Activated naive CD8-positive, alpha-beta T cell treated with anti-CD3 and anti-CD28 coated beads, Interleukin-2, amount 10 ng/mL, durations not matched to agents 7 days and 5 days (primary cell): Measurements from ENCODE around the gene SH2D3A. TPM values are rescaled to one million over a fixed set of nuclear protein-coding genes. Genes with fewer than 3 reads are reported as not detected.
A peak's percentile ranks its signal among the peaks of the same experiment; 100 is the strongest.
"Not testable (repeated sequence)": the region's sequence is repeated elsewhere in the genome, so short reads cannot be mapped to it uniquely, and the experiment has no call there.

ENCODE experiments used
- ATAC-seq: fragments of 150-1000 bp; cut with Tn5 transposase; one replicate; pipeline ENCODE4 v1.10.0; 2021; ENCODE audit warnings: low read depth, moderate library complexity
- POLR2A ChIA-PET: fragments of 350-600 bp; sonication (Branson Sonifier 250); formaldehyde crosslinking; loops from one replicate; lab custom pipeline; 2021; ENCODE audit warnings: antibody characterized with exemption; lab: Charles Lee
- DNase-seq: peaks from one replicate; pipeline ENCODE4 v3.0.0; 2021
- H3K27ac Mint-ChIP-seq: one replicate; pipeline ENCODE4 v1.8.0; 2022; ENCODE audit warnings: mild to moderate bottlenecking, mixed read lengths
- H3K27me3 Mint-ChIP-seq: one replicate; pipeline ENCODE4 v1.8.0; 2022; ENCODE audit warnings: mild to moderate bottlenecking, moderate library complexity, mixed read lengths
- H3K36me3 Mint-ChIP-seq: one replicate; pipeline ENCODE4 v1.8.0; 2021; ENCODE audit warnings: mild to moderate bottlenecking, mixed read lengths
- H3K4me1 Mint-ChIP-seq: one replicate; pipeline ENCODE4 v1.8.0; 2021; ENCODE audit warnings: mixed read lengths
- H3K4me3 Mint-ChIP-seq: one replicate; pipeline ENCODE4 v1.8.0; 2022; ENCODE audit warnings: mild to moderate bottlenecking, moderate library complexity, mixed read lengths
- H3K9me3 Mint-ChIP-seq: one replicate; pipeline ENCODE4 v1.8.0; 2021; ENCODE audit warnings: mixed read lengths
- total RNA-seq, 2 experiments: library from RNA; stranded (reverse); gene quantifications; one replicate each; pipeline ENCODE4 v1.2.3, GENCODE V29; 2021

The SH2D3A gene
- total RNA-seq, 2 experiments from 2014 or later, result 35.5 to 35.7 TPM

- peaks cover 38% of the 10 kb centered on the region for H3K4me1 Mint-ChIP-seq
These were observed 216 bp downstream of the SH2D3A start for GRCh38 chr19:6767081-6767356.

GRCh38 chr19:6766357-6767080 is 716 bp downstream of the SH2D3A start:
- H3K4me3 Mint-ChIP-seq, result peak overlapping the region; percentile 92
- H3K27ac Mint-ChIP-seq, result peak overlapping the region; percentile 93
- ATAC-seq (no peak), DNase-seq (no peak)
- peaks cover 33% of the 10 kb centered on the region for H3K4me1 Mint-ChIP-seq
- POLR2A ChIA-PET, result interaction anchor here (2.0 to 3.3 kb wide), 2 partner anchors 29 to 35 kb away, joined by 10 to 13 read pairs; partner anchors contain the start of gene GPR108
- H3K9me3 Mint-ChIP-seq, result no peaks in the 10 kb centered on the region
- no peaks in the 10 kb centered on the region for H3K27me3 Mint-ChIP-seq
- peaks cover 8% of the 10 kb centered on the region for H3K36me3 Mint-ChIP-seq

More at GRCh38 chr19:6767081-6767356, 216 bp downstream of the SH2D3A start:
- no peak for DNase-seq
- no peaks in the 10 kb centered on the region for H3K9me3 Mint-ChIP-seq
- POLR2A ChIA-PET, result interaction anchor here (0.7 to 3.3 kb wide), 3 partner anchors 29 to 249 kb away, joined by 3 to 13 read pairs (median 10); partner anchors contain the start of gene GPR108
- H3K27ac Mint-ChIP-seq, result peak overlapping the region; percentile 93
- H3K36me3 Mint-ChIP-seq, result peaks cover 6% of the 10 kb centered on the region
- peak overlapping the region; percentile 92 for H3K4me3 Mint-ChIP-seq
- no peaks in the 10 kb centered on the region for H3K27me3 Mint-ChIP-seq
- ATAC-seq, result peak; percentile 62

GRCh38 chr19:6765738-6766356 is 1.4 kb downstream of the SH2D3A start:
- DNase-seq, result no peak

GRCh38 chr19:6762253-6762797 is 4.9 kb downstream of the SH2D3A start:
- not testable (repeated sequence) for H3K9me3 Mint-ChIP-seq, H3K27ac Mint-ChIP-seq, ATAC-seq, DNase-seq, H3K27me3 Mint-ChIP-seq, H3K4me3 Mint-ChIP-seq
- POLR2A ChIA-PET, result interaction anchor here (1.8 kb wide), 1 partner anchor 10 kb away, joined by 8 read pairs; the partner anchor contains the start of gene VAV1
- Mint-ChIP-seq H3K36me3 (peaks cover 23% of the 10 kb centered on the region), H3K4me1 (peaks cover 21% of the 10 kb centered on the region)

More at GRCh38 chr19:6765738-6766356, 1.4 kb downstream of the SH2D3A start:
- POLR2A ChIA-PET, result interaction anchor here (3.3 kb wide), 1 partner anchor 35 kb away, joined by 13 read pairs; no protein-coding TSS in a partner anchor
- peaks cover 33% of the 10 kb centered on the region for H3K4me1 Mint-ChIP-seq
- no peaks in the 10 kb centered on the region for H3K27me3 Mint-ChIP-seq
- ATAC-seq, result no peak
- H3K9me3 Mint-ChIP-seq, result no peaks in the 10 kb centered on the region
- peak overlapping the region; percentile 93 for H3K27ac Mint-ChIP-seq
- peak overlapping the region; percentile 92 for H3K4me3 Mint-ChIP-seq
- peaks cover 14% of the 10 kb centered on the region for H3K36me3 Mint-ChIP-seq

- POLR2A ChIA-PET, result interaction anchor here (0.7 to 1.8 kb wide), 3 partner anchors 12 to 23 kb away, joined by 3 to 8 read pairs (median 4); partner anchors contain the start of genes GPR108 and VAV1
These were observed 6.1 kb downstream of the SH2D3A start for GRCh38 chr19:6761053-6761676.

GRCh38 chr19:6760606-6761005 is 6.6 kb downstream of the SH2D3A start:
- H3K27ac Mint-ChIP-seq, result no peak overlapping the region
- peaks cover 11% of the 10 kb centered on the region for H3K4me1 Mint-ChIP-seq
- no peaks in the 10 kb centered on the region for H3K9me3 Mint-ChIP-seq
- POLR2A ChIA-PET, result interaction anchor here (0.7 to 1.8 kb wide), 3 partner anchors 12 to 23 kb away, joined by 3 to 8 read pairs (median 4); partner anchors contain the start of genes GPR108 and VAV1
- peaks cover 23% of the 10 kb centered on the region for H3K36me3 Mint-ChIP-seq
- no peak for ATAC-seq
- H3K27me3 Mint-ChIP-seq, result no peaks in the 10 kb centered on the region
- H3K4me3 Mint-ChIP-seq, result no peak overlapping the region
- no peak for DNase-seq

More at GRCh38 chr19:6761053-6761676, 6.1 kb downstream of the SH2D3A start:
- no peak for ATAC-seq
- no peak overlapping the region for H3K4me3 Mint-ChIP-seq
- no peaks in the 10 kb centered on the region for H3K9me3 Mint-ChIP-seq
- H3K27ac Mint-ChIP-seq, result no peak overlapping the region
- peaks cover 23% of the 10 kb centered on the region for H3K36me3 Mint-ChIP-seq
- no peak for DNase-seq
- no peaks in the 10 kb centered on the region for H3K27me3 Mint-ChIP-seq
- H3K4me1 Mint-ChIP-seq, result peaks cover 16% of the 10 kb centered on the region

- H3K4me1 Mint-ChIP-seq, result peaks cover 16% of the 10 kb centered on the region
- DNase-seq (no peak), ATAC-seq (no peak)
- POLR2A ChIA-PET, result interaction anchor here (1.2 kb wide), 1 partner anchor 11 kb away, joined by 3 read pairs; no protein-coding TSS in a partner anchor
- peak overlapping the region; percentile 30 for H3K27ac Mint-ChIP-seq
- H3K36me3 Mint-ChIP-seq, result peaks cover 26% of the 10 kb centered on the region
- no peaks in the 10 kb centered on the region for H3K27me3 Mint-ChIP-seq
- H3K9me3 Mint-ChIP-seq, result no peaks in the 10 kb centered on the region
- no peak overlapping the region for H3K4me3 Mint-ChIP-seq
These were observed 12.4 kb downstream of the SH2D3A start for GRCh38 chr19:6754653-6755463.

GRCh38 chr19:6754136-6754535 is 13.1 kb downstream of the SH2D3A start:
- peaks cover 16% of the 10 kb centered on the region for H3K4me1 Mint-ChIP-seq
- no peaks in the 10 kb centered on the region for H3K27me3 Mint-ChIP-seq
- no peak overlapping the region for H3K4me3 Mint-ChIP-seq
- no peak overlapping the region for H3K27ac Mint-ChIP-seq
- POLR2A ChIA-PET, result interaction anchor here (1.2 kb wide), 1 partner anchor 10 kb away, joined by 3 read pairs; no protein-coding TSS in a partner anchor
- DNase-seq (no peak), ATAC-seq (no peak)
- peaks cover 25% of the 10 kb centered on the region for H3K36me3 Mint-ChIP-seq
- H3K9me3 Mint-ChIP-seq, result no peaks in the 10 kb centered on the region

- H3K9me3 Mint-ChIP-seq, result no peaks in the 10 kb centered on the region
- ATAC-seq (peak; percentile 89), DNase-seq (peak; percentile 81)
- H3K36me3 Mint-ChIP-seq, result peaks cover 21% of the 10 kb centered on the region
- H3K4me3 Mint-ChIP-seq, result peak overlapping the region; percentile 79
- peak overlapping the region; percentile 82 for H3K27ac Mint-ChIP-seq
- POLR2A ChIA-PET, result interaction anchor here (1.2 kb wide), 1 partner anchor 9 kb away, joined by 3 read pairs; no protein-coding TSS in a partner anchor
- H3K4me1 Mint-ChIP-seq, result peaks cover 15% of the 10 kb centered on the region
- H3K27me3 Mint-ChIP-seq, result no peaks in the 10 kb centered on the region
These were observed 13.8 kb downstream of the SH2D3A start for GRCh38 chr19:6753178-6754031.

- POLR2A ChIA-PET, result interaction anchor here (0.7 kb wide), 1 partner anchor 811 kb away, joined by 4 read pairs; no protein-coding TSS in a partner anchor
- DNase-seq (no peak), ATAC-seq (no peak)
- Mint-ChIP-seq H3K27me3 (no peaks in the 10 kb centered on the region), H3K9me3 (no peaks in the 10 kb centered on the region), H3K36me3 (peaks cover 24% of the 10 kb centered on the region), H3K4me1 (peaks cover 14% of the 10 kb centered on the region), H3K4me3 (peak overlapping the region; percentile 79), H3K27ac (peak overlapping the region; percentile 82)
These were observed 14.7 kb downstream of the SH2D3A start for GRCh38 chr19:6752256-6753177.

- H3K9me3 Mint-ChIP-seq, result no peaks in the 10 kb centered on the region
- no peak overlapping the region for H3K27ac Mint-ChIP-seq
- H3K4me3 Mint-ChIP-seq, result no peak overlapping the region
- no peak for DNase-seq
- peaks cover 29% of the 10 kb centered on the region for H3K36me3 Mint-ChIP-seq
- POLR2A ChIA-PET, result no interaction called here
- no peak for ATAC-seq
- peaks cover 10% of the 10 kb centered on the region for H3K4me1 Mint-ChIP-seq
- H3K27me3 Mint-ChIP-seq, result no peaks in the 10 kb centered on the region
These were observed 16.0 kb downstream of the SH2D3A start for GRCh38 chr19:6751189-6751588.
